ENCODE results near the gene ARID1B.

DNA sequence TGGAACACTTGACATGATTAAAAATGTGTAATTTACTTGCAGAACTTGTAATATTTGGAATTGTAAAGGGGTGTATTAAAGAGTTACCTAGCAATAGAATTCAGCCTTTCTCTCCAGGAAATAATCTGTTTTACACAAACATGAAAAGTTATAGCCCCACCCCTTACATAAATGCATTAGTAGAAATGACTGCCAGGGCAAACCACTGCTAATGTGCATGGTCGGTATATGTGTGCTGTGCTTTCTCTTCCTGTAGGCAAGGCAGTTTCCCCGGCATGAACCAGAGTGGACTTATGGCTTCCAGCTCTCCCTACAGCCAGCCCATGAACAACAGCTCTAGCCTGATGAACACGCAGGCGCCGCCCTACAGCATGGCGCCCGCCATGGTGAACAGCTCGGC, 389.6 kb downstream of the ARID1B start:
- TF ChIP-seq, protein P1, sequence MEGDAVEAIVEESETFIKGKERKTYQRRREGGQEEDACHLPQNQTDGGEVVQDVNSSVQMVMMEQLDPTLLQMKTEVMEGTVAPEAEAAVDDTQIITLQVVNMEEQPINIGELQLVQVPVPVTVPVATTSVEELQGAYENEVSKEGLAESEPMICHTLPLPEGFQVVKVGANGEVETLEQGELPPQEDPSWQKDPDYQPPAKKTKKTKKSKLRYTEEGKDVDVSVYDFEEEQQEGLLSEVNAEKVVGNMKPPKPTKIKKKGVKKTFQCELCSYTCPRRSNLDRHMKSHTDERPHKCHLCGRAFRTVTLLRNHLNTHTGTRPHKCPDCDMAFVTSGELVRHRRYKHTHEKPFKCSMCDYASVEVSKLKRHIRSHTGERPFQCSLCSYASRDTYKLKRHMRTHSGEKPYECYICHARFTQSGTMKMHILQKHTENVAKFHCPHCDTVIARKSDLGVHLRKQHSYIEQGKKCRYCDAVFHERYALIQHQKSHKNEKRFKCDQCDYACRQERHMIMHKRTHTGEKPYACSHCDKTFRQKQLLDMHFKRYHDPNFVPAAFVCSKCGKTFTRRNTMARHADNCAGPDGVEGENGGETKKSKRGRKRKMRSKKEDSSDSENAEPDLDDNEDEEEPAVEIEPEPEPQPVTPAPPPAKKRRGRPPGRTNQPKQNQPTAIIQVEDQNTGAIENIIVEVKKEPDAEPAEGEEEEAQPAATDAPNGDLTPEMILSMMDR (IDR thresholded peaks at IDR 0.05; ENCODE audit: insufficient read depth, low read length, poor library complexity, severe bottlenecking) = no peak
- no peak for TF ChIP-seq EZH2phosphoT487 (conservative IDR thresholded peaks at IDR 0.05; ENCODE audit: low read length)
